GDM1 (cell line): ENCODE data around the gene CEBPA.
A peak's percentile ranks its signal among the peaks of the same experiment; 100 is the strongest.
"Not testable (repeated sequence)": the region's sequence is repeated elsewhere in the genome, so short reads cannot be mapped to it uniquely, and the experiment has no call there.

ENCODE experiments used
- DNase-seq: peaks from one replicate; lab custom pipeline; 2025; lab: John Stamatoyannopoulos, UW

CEBPA gene

GRCh38 chr19:33300009-33300893, 2.1 kb downstream of the CEBPA start:
- no peak for DNase-seq

GRCh38 chr19:33299051-33299688, 3.2 kb downstream of the CEBPA start:
- DNase-seq = no peak

DNA sequence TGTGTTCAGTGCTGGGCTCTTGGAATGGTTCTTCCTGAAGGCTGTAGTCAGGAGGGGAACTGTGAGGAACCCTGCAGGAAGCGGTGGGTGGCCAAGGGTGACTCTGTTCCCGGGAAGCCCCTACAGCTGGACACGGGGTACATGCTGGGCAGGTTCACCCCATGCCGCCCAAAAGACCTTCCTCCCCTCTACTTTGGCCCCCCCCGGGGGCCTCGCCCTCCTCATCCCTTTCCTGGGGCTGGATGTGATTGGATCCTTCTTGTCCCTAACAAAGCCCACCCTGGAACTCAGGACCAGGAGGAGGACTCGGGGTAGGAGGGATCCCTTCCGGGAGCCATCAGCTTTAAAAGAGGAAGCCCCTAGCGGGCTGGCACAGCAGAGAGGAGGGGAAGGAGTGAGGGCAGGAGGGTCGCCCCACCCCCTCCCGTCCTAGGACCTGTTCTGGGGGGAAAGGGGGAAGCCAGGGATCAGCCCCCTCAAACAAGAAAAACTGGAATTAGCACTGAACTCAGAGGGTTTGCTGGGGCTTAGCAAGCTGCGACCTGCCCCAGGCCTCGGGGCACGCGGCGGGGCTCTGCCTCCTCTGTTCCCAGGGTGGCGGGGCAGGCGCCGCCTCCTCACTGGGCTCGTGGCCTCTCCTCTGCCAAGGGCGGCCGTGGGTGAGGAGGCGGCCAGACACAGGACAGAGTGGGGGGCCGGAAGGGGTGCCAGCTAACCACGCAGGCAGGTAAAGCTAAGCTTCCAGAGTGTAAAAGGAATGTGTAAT, 4.0 kb downstream of the CEBPA start:
- no peak for DNase-seq

GRCh38 chr19:33297401-33298145, 4.8 kb downstream of the CEBPA start:
- DNase-seq = no peak

- DNase-seq = no peak
These were observed 5.8 kb downstream of the CEBPA start for GRCh38 chr19:33296488-33296971.

DNA sequence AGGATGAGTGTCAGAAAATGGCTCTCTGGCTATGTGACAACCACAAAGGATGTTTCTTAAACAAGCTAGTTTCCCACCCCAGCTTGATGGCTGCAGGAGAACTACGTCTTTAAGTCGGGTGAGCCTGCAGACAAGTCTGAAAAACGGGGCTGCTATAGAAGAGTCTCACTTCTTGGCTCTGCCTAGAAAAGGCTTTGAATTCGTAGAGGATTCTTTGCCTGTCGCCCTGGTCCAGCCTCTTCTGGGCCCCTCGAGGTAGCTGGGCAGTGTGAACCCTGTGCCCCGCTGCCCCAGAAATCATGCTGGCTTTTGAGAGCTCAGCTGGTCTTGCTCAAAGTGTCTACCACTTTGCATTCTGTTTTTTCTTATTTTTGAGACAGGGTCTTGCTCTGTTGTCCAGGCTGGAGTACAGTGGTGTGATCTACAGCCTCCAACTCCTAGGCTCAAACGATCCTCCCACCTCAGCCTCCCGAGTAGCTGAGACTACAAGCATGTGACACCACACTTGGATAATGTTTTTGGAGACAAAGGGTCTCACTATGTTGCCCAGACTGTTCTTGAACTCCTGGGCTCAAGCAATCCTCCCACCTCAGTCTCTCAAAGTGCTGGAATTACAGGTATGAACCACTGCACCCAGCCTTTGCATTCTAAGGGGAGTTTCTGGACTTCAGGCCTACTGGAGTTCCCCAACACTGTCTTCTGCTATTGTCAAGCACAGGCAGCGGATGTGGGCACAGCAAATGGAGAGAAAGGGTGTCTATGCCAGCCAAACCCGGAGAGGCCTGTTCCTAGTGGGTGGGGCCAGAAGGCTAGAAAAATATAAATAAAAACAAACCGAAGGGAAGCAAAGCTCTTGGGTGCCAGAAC, 6.5 kb downstream of the CEBPA start:
- no peak for DNase-seq

GRCh38 chr19:33295046-33295445, 7.3 kb downstream of the CEBPA start:
- DNase-seq = not testable (repeated sequence)

- no peak for DNase-seq
These were observed 8.1 kb downstream of the CEBPA start for GRCh38 chr19:33294058-33294798.

DNA sequence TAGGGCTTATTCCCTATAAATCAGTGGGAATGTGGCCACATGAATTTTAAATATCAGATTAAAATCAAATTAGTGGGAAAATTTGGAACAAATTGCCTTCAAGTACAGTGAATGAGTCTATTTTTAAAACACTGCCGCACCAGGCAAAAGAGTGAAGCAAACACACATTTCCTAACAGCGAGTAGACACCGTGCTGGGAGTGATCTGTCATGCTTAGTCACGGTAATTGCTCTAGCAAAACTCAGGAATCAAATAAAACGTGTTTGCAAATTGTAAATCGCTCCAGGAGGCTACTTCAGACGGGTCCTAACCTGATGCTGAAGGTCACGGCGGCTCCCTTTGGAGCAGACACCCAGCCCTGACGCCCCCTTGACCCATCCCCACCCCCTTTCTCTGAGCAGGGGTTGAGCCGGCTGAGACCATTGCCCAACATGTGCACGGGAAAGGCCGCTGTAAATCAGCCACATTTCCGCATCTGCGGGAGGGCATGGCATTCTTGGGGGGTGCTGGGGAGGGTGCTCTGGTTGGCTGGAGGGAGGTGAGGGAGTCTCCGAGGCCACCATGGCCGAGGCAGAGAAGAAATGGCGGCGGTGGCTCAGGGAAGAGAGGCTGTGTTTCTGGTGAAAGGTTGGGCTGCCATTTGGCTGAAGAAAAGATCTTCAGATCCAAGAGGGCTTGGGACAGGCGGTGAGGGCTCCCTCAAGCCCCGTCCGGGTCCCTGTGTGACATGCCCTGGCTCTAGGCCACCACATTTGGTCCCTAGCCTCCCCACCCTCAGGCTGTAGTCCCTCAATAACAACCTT, 8.9 kb downstream of the CEBPA start:
- DNase-seq = peak; percentile 18

GRCh38 chr19:33292595-33293254, 9.6 kb downstream of the CEBPA start:
- DNase-seq = no peak

DNA sequence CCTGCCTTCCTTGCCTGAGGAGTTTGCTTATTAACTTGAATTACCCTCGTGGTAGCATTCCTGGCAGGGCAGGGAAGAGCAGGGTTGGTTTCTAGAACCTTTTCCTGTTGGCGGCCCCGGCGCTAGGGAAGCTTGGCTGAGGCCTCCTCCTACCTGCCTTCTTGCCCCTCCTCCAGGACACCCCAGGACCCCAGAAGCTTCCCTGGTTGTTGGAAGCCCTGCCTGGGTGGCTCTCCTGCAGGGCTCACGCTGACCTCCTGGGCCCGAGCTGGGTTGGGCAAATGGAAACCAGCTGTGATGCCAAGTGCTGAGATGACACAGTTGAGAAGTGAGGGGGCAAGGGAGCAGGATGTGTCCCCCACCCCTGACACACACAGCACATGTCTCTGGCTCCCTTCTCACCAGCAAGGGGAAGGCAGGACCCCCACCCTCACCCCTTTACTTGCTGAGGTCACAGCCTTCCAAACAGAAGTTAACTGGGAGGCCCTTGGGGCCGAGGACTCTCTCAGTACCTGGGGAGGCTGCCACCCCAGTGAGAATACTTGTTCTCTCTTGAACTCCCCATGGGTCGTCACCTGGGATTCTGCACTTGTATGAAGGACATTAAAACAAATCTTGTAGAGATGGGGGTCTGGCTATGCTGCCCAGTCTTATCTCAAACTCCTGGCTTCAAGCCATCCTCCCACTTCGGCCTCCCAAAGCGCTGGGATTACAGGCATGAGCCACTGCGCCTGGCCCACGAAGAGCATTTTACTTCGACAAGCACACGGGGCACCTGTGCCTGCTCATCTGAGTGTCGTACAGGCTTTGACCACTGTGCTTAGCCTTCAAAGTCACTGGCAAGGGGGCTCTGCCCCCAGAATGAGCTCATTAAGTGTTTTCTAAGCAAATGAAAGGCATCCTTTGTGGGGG, 10.5 kb downstream of the CEBPA start:
- no peak for DNase-seq

- DNase-seq = no peak
These were observed 11.2 kb downstream of the CEBPA start for GRCh38 chr19:33290956-33291622.

DNA sequence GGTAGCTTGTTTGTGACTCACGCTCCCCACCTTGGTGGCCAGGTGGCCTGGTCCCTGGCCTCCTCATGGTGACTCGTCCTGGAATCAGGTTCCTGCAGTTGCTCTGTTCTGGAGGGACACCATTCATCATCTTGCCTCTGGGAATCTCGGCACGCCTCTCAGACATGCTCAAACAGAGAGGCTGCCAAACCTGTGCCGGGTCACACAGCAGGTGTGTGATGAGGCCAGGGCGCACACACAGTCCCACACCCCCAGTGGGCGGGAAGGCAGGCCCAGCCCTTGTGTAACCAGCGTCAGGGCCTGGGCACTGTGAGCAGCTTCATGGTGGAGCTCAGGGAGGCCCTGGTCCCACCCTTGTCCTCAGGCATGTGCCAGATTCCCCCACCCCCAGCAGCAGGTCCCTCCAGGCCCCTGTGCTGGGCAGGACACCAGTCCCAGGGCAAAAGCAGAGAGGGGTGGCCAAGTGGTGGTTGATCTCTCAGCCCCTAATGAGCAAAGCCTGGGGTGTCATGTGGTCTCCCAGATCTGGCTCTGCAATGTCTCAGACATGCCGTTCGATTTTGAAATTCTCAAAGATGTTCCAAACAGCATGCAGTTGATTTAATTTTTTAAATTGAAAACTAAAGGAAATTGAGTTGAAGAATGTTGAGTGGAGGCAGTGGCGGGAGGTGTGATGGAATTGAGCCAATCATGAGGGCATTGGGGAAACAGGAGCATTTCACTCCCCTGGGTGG, 12.1 kb downstream of the CEBPA start:
- no peak for DNase-seq

DNA sequence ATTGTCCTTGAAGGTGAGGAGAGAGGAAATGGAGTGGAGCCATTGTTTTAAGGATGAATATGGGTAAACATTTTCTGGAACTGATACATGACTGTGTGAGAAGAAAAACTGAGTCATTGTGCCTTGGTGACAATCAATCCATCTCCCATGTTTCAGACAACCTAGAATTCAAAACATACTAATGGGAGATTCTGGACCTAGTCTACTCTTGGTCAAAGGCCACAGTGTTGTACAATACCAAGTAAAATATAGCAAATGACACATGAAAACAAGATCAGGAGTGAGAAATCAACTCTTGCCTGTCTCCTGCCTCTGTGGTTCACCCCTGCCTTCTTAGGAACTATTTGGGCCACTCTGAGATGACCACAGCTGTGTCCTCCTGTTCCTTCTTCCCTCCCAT, 13.1 kb downstream of the CEBPA start:
- no peak for DNase-seq

- no peak for DNase-seq
These were observed 13.7 kb downstream of the CEBPA start for GRCh38 chr19:33288666-33289065.

DNA sequence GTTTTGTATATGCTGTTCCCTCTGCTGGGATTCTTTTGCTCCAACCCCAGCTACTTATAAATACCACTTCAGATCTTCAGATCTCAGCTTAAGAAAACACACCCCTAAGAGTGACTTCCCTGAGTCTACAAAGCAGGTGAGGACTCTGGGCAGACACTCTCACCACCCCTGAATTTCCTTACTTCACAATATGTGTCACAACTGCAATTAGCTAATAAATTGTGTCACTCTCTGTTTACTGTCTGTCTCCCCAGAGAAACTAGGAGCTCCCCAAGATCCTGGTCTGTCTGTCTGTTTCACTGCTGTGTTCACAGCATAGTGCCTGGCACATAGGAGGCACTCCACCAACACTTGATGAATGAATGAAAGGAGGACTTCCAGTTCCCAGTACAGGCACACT, 14.4 kb downstream of the CEBPA start:
- no peak for DNase-seq
